Measurements from ENCODE around the gene KANSL1L.

GRCh38 chr2:210170446-210171303 lies 534 bp downstream of the KANSL1L start:
- TF ChIP-seq CTCF (IDR thresholded peaks at IDR 0.05) (no peak), POLR2AphosphoS5 (IDR thresholded peaks at IDR 0.05) (peak; percentile 98 to 99), POLR2A (IDR thresholded peaks at IDR 0.05; ENCODE audit: low read depth) (peak; percentile 86), EP300 (IDR thresholded peaks at IDR 0.05) (no peak)
